Stimulated activated CD8-positive, alpha-beta memory T cell treated with anti-CD3 and anti-CD28 coated beads, Interleukin-4, amount 100 ng/mL, for 4 hours (primary cell): Measurements from ENCODE around the gene SYNGR2.
"Not testable (repeated sequence)": the region's sequence is repeated elsewhere in the genome, so short reads cannot be mapped to it uniquely, and the experiment has no call there.

Experiments used
- DNase-seq, 2 donors: peaks; one replicate each; pipeline ENCODE4 v3.0.0-alpha.2; 2020; ENCODE audit warnings: low read depth in 2 of 2, low spot score in 1 of 2

The SYNGR2 gene

GRCh38 chr17:78170692-78171590, 2.6 kb downstream of the SYNGR2 start:
- DNase-seq, result no peak

GRCh38 chr17:78171591-78172248, 3.3 kb downstream of the SYNGR2 start:
- DNase-seq, result not testable (repeated sequence)

GRCh38 chr17:78172249-78173051, 4.1 kb downstream of the SYNGR2 start:
- no peak for DNase-seq

GRCh38 chr17:78173097-78173715, 4.8 kb downstream of the SYNGR2 start:
- no peak for DNase-seq

- DNase-seq, result no peak
Measured at GRCh38 chr17:78174346-78174869, 6.0 kb downstream of the SYNGR2 start.

DNA sequence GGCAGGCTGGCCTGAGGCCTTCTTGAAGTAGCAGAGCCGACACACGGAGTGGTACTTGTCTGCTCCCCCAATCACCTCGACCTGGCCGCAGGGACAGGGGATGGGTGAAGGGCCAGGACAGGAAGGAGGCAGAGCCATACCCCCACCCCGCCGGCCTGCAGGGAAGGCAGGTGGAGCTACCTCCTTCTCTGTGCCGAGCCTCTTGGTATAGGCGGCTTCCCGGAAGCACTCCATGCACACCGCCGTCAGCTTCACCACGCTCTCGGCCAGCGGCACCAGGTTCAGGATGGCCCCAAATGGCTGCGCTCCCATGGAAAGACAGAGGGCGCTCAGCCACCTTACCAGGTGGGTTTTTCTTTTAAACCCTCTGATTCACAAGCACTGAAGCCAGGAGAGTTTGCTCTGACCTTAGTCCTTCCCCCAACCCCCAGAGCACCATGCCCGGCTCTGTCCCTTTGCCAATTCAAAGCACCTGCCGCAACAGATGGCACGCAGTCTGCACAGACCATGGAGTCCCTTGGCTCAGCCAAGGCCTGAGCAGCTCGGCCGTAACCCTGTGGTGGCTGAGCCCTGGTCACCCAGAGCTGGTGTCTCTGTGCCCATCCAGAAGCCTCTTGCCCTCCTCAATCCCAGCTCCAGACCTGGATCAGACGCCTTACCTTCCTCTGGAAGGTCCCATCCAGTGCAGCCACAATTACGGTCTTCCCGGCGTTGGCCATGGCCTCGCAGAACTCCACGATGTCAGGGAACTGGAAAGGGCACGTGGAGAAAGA, 6.7 kb downstream of the SYNGR2 start:
- DNase-seq, result no peak

DNA sequence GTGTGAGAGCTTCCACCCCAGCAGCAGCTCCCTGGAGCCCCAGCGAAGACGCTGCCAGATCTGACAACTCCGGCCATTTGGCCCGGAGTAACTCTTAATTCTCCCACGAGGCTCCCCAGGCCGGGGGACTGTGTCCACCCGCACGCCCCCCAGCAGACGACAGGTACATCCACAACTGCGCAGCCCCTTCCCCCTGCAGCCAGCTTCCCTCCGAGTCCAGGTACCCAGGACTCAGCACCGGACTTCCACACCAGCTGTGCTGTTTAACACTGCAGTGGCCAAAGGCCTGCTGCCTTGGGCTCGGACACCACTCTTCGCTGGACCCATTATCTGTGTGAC, 7.2 kb downstream of the SYNGR2 start:
- no peak for DNase-seq

DNA sequence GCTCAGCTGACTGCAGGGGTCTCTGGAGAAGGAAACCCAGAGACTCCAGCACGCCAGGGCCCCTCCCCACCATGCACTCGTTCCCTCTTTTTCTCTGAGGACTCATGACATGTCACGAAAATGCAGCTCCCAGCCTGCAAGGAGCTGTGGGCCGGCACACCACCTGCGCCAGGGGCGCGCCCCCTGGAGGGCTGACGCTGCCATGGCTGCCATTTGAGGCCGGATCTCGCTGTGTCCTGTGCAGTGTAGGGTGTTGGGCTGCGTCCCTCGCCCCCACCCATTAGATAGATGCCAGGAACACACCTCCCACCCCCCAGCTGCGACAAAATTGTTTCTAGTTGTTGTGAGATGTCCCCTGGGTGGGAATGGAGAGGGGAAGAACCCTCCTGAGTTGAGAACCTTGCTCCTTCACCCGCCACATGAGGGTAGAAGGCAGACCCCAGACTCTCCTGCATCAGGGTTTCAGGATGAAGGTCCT, 8.2 kb downstream of the SYNGR2 start:
- peak; percentile 55 to 58 for DNase-seq

GRCh38 chr17:78179372-78179771, 11.0 kb downstream of the SYNGR2 start:
- no peak for DNase-seq

GRCh38 chr17:78180083-78180482, 11.7 kb downstream of the SYNGR2 start:
- DNase-seq, result no peak

- DNase-seq, result no peak
Measured at GRCh38 chr17:78180508-78180907, 12.1 kb downstream of the SYNGR2 start.

DNA sequence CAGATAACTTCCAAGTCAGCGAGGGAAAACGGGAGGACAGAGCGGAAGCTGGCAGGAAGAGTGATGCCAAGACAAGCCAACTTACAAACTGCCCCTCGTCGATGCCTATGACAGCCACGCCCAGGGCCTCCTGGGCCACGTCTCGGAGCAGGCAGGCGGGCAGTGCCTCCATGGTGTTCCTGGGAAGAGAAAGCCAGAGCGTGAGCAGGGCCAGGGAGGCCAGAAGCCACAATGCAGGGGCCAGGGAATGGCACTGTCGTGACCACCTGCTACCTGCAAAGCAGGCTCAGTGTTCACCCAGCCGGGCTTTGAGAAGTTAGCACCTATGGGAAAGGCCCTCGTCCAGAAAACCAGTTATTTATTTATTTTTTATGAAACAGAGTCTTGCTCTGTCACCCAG, 14.1 kb downstream of the SYNGR2 start:
- no peak for DNase-seq

DNA sequence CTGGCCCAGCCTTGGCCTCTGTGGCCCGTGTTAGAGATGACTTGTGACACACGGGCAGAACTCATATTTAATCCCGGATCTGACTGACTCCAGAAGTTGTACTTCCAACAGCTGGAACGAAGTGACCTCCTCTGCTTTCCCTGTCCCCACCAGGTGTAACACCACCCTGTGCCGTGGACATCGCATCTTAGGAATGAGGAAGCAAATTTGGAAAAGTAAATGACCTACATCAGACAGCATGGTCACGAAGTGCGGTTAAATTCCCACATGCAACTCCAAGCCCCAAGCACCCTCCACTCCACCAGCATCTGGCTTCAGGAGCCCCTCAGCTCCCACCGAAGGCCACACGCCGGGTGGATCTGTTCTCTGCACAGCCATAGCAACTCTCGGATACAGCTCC, 15.5 kb downstream of the SYNGR2 start:
- no peak for DNase-seq

DNA sequence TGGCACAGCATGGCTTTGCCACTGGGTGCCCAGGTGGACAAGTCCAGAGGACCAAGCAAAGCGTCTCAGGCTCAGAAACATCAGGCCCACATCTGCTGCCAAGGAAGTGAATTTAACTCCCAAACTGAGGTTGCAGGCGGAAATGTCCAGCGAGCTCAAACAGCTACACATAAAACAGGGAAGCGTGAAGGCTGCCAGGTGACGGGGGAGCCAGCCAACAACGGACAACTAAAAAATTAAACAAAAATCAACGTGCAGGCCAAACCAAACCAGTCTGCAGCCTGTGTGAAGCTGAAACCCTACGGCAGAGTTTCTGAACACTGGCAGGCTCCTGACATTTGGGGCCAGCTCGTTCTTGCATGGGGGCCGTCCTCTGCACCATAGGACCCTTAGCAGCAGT, 16.0 kb downstream of the SYNGR2 start:
- DNase-seq, result no peak

- DNase-seq, result no peak
Measured at GRCh38 chr17:78184868-78185267, 16.5 kb downstream of the SYNGR2 start.

- DNase-seq, result no peak
Measured at GRCh38 chr17:78185981-78186691, 17.8 kb downstream of the SYNGR2 start.

GRCh38 chr17:78186692-78187595, 18.6 kb downstream of the SYNGR2 start, which contains the start of the genes AFMID and TK1:
AFMID (plus strand) TSS chr17:78187362; CDS start chr17:78187371, 9 bp downstream.
TK1 (minus strand) TSS chr17:78187052; CDS start chr17:78186994, 58 bp downstream.
- peak; percentile 26 to 49 for DNase-seq

DNA sequence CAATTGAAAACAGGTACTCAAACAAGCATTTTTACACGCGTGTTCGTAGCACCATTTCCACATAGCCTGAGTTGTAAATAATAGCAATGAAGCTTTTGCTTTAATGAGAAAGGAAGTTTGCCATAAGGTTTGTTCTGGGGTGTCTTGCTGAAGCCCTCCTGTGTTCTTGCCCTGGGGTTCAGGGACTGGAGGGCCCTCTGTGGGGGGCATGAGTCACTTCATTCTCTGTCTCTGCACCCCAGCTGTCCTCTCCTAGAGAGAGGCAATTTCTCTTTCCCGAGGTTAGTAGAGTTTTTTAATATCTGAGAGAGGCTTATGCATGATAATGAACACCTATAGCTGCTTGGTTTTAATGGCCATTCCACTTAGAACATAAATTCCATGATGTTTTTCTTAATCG, 28.3 kb downstream of the SYNGR2 start:
- no peak for DNase-seq
